Stimulated activated CD8-positive, alpha-beta memory T cell treated with anti-CD3 and anti-CD28 coated beads, Interleukin-12 subunit alpha, Interleukin-12 subunit beta, amount 100 ng/mL, for 1 hour (primary cell): ENCODE measurements around the gene MZB1.
"Not testable (repeated sequence)": the region's sequence is repeated elsewhere in the genome, so short reads cannot be mapped to it uniquely, and the experiment has no call there.

Source experiments
- DNase-seq: peaks from one replicate; pipeline ENCODE4 v3.0.0-alpha.2; 2020; ENCODE audit warnings: low read depth

Gene MZB1

DNA sequence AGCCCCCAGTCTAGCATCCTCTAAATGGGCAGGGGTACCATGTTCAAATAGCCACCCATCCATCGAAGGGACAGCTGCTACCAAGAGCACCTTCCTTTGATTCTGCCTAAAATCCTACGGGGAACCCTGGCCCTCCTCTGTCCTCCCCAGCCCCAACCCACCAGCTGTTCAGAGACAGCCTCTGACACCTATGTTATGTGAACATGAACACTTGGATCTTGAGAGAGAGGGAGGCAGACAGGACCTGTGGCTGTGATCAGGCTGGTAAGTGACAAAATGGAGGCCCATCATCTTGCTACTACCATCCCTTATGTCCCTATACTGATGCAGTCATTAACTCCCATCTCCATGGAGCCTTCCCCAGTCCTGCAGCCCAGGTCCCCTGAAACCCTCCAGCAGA lies 14.8 kb downstream of the MZB1 start:
- DNase-seq = no peak

DNA sequence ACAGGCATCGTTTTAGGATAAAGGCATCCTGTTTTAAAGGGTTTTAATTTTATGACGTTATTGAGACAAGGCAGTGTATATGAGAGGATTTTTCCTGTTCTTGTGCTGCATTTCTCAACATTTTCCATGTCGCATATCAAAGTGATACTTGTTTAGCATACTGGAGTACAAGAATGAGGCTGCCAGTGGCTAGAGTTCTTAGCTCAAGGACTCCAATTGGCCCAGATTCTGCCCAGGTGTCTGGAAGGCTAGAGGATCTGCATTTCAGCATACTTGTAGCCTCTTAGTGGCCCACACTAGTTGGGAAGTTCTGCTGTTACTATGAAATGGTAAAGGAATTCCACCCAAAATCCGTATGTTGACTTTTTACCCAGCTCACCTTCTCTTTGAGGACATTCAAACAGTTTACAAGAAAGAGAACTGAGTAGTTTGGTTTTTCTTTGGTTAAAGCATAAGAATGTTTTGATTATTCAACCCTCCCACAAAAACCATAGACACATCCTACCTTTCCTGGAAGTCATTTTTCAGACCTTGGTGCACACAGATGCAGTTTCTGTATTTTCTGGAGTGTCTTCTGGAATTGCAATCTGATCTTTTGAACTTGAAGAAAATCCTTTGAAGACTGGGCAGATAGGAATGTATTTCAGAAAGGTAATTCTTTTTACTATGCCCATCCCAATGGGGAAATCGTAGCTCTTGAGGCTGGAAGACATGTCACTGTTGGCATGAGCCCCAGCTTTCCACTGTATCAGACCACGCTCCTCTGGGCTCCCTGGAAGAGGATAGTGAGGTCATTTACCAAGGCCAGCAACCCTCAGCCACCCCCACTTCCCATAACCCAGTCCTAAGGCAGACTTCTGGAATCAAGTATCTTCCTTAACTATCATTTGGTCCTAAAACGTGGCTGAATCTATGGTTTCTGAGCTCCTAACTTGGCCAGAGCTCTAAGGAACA lies 18.0 kb downstream of the MZB1 start:
- no peak for DNase-seq

DNA sequence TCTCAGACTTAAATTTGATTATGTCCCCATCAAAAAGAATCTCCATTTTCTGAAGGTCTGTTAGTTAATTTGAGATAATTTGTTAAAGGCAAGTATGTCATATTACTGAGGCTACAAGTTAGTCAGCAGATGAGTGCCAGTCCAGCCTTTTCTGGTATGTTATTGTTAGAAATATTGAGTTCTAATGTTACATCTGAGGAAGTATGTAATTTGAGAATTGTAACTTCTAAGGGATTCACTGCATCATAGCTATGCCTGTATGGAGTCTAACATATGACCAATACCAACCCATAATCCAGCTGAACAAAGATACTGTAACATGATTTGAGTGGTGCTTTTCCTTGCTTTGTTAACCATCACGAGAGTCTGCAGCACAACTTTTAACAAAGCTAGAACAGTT lies 20.5 kb downstream of the MZB1 start:
- no peak for DNase-seq

- no peak for DNase-seq
These were observed 21.1 kb downstream of the MZB1 start for GRCh38 chr5:139368613-139369012.

DNA sequence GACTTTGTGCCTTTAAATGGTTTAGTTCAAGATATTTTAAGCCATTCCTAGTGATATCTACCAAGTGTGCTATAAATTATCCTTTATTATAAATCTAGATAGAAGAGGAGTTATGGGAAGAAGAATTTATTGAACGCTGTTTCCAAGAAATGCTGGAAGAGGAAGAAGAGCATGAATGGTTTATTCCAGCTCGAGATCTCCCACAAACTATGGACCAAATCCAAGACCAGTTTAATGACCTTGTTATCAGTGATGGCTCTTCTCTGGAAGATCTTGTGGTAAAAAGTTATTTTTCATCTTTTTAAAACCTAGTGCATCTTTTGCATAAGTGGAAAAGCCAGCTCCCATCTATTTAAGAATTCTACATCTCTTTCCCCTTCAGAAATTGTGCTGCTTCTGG lies 25.2 kb downstream of the MZB1 start:
- no peak for DNase-seq

GRCh38 chr5:139363937-139364336 lies 25.8 kb downstream of the MZB1 start:
- no peak for DNase-seq

DNA sequence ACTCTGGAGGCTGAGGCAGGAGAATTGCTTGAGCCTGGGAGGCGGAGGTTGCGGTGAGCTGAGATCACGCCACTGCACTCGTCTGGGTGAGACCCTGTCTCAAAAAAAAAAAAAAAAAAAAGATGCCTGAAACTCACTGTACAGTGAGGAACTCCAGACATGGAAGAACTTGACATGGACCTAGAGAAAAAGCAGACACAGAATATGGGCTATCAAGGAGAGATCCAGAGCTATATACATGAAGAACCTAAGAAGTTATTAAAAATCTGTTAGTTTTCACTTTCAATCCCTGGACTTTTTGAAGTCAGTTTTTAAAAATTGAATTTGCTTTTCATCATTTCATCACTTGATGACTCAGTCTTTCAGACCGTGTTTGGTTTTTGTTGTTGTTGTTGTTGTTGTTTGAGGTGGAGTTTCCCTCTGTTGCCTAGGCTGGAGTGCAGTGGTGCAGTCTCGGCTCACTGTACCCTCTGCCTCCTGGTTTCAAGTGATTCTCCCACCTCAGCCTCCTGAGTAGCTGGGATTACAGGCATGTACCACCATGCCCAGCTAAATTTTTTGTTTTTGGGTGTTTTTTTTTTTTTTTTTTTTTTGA lies 27.8 kb downstream of the MZB1 start:
- DNase-seq = no peak

- DNase-seq = no peak
These were observed 29.3 kb downstream of the MZB1 start for GRCh38 chr5:139360384-139360783.

GRCh38 chr5:139358064-139358463 lies 31.6 kb downstream of the MZB1 start:
- DNase-seq = no peak

- DNase-seq = not testable (repeated sequence)
These were observed 33.8 kb downstream of the MZB1 start for GRCh38 chr5:139355900-139356299.

DNA sequence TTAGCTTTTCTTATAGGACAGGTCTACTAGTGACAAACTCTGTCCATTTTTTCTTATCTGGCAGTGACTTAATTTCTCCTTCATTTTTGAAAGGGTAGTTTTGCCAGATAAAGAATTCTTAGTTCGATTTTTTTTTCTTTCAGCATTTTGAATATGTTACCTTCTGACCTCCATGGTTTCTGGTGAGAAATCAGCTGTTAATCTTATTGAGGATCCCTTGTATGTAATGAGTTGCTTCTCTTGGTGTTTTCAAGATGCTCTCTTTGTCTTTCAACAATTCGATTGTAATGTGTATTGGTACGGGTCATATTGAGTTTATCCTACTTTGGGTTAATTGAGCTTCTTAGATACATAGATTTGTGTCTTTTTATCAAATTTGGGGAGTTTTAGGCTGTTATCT lies 35.5 kb downstream of the MZB1 start:
- no peak for DNase-seq

DNA sequence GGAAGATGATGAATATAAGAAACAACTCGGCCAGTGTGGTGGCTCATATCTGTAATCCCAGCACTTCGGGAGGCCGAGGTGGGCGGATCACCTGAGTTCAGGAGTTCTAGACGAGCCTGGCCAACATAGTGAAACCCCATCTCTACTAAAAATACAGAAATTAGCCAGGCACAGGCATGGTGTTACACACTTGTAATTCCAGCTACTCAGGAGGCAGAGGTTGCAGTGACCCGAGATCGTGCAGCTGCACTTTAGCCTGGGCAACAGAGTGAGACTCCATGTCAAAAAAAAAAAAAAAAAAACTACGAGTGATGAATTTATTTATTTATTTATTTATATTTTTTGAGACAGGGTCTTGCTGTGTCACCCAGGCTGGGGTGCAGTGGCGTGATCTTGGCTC lies 41.9 kb downstream of the MZB1 start:
- not testable (repeated sequence) for DNase-seq

GRCh38 chr5:139345442-139345841 lies 44.3 kb downstream of the MZB1 start:
- DNase-seq = not testable (repeated sequence)

GRCh38 chr5:139344177-139344576 lies 45.5 kb downstream of the MZB1 start:
- no peak for DNase-seq

GRCh38 chr5:139343476-139343875 lies 46.2 kb downstream of the MZB1 start:
- no peak for DNase-seq

DNA sequence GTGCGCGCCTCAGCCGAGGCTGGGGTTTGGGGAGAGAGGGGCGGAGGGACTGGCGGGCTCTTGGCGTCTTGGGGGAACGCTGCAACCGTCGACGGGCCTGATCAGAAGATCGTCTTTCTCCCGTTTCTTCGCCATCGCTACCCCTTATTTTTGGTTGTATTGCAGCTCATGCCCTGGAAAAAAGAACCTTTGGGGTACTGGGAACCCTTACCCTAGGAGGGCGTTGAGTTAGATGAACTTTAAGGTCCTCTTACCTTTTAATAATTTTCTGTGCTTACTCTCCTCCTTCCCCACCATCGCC lies 47.3 kb downstream of the MZB1 start:
- DNase-seq = peak; percentile 68

GRCh38 chr5:139341689-139342422 lies 47.9 kb downstream of the MZB1 start, which contains the start of gene PAIP2:
Gene PAIP2, plus strand, starts transcription at chr5:139341854. Its CDS starts 21,931 bp downstream, at chr5:139363785.
- DNase-seq = peak; percentile 95

DNA sequence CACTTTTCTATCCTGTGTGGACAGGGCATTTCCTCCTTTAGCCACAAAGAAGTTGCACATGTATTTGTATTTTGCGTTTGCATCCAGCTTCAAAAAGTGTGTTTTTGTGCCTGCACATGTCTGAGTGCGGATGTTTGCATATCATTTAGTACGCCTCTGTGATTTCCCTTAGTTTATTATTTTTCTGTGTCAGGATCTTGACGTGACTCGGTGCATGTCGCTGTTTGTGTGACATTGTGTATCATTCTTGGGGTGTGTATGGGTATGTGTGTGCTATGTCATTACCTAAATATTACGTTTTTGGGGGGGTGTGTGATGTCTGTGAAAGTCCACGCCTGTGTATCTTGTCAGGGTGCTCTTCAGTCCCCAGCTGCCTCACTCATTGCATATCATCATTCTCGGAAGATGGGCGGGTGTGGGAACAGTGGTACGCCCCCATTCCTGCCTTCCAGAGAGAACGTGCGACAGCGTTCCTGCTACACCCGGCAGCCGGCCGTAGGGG lies 48.5 kb downstream of the MZB1 start:
- no peak for DNase-seq

- no peak for DNase-seq
These were observed 49.7 kb downstream of the MZB1 start for GRCh38 chr5:139340051-139340450.
